ENCODE data around the gene LRIT2. TPM values are rescaled to one million over a fixed set of nuclear protein-coding genes. Genes with fewer than 3 reads are reported as not detected.

Gene LRIT2
- polyA plus RNA-seq (2013) = not detected

GRCh38 chr10:84225427-84226173 lies at the start of gene LRIT2:
Gene LRIT2 (minus strand): TSS chr10:84225544. CDS start chr10:84225520, 24 bp downstream.
- ChIA-PET CTCF (interaction anchor here (1.3 kb wide), 1 partner anchor 11 kb away, joined by 5 read pairs; no protein-coding TSS in a partner anchor), POLR2A (no interaction called here)
- Histone ChIP-seq H3K36me3 (ENCODE audit: control insufficient read depth in 4 of 4, insufficient read depth in 4 of 4, low read length in 3 of 4) (no peaks in the 10 kb centered on the region), H3K9me3 (ENCODE audit: control extremely low read depth in 1 of 5, control insufficient read depth in 4 of 5, insufficient read depth in 2 of 5, low read depth in 1 of 5, low read length in 4 of 5) (no peaks in the 10 kb centered on the region), H3K4me3 (ENCODE audit: control insufficient read depth in 1 of 7, extremely low read depth in 1 of 7, insufficient read depth in 4 of 7, low read depth in 2 of 7, low read length in 6 of 7) (no peak within 1 kb of the TSS), H3K27me3 (replicated peaks in 2 of 5; ENCODE audit: control insufficient read depth in 4 of 5, insufficient read depth in 5 of 5, low read length in 4 of 5) (peaks cover 0 to 17% (median 4%) of the 10 kb centered on the region in 5 experiments), H3K27ac (ENCODE audit: insufficient read depth in 1 of 2, low read depth in 1 of 2, low read length in 2 of 2, poor library complexity in 1 of 2, severe bottlenecking in 2 of 2) (no peak within 1 kb of the TSS), H3K4me1 (ENCODE audit: control extremely low read depth in 1 of 4, control insufficient read depth in 4 of 4, insufficient read depth in 4 of 4, low read length in 3 of 4) (no peaks in the 10 kb centered on the region)
- no peak for DNase-seq
- 92% methylated on average over 4 of the region's 6 CpGs for WGBS (ENCODE audit: insufficient coverage)

GRCh38 chr10:84270708-84271107 lies 45.4 kb upstream of the LRIT2 start:
- Histone ChIP-seq H3K4me1 (ENCODE audit: control extremely low read depth in 1 of 4, control insufficient read depth in 4 of 4, insufficient read depth in 4 of 4, low read length in 3 of 4) (peaks cover 0 to 8% (median 2%) of the 10 kb centered on the region in 4 experiments), H3K27ac (ENCODE audit: insufficient read depth in 1 of 2, low read depth in 1 of 2, low read length in 2 of 2, poor library complexity in 1 of 2, severe bottlenecking in 2 of 2) (no peak overlapping the region), H3K4me3 (ENCODE audit: control insufficient read depth in 1 of 7, extremely low read depth in 1 of 7, insufficient read depth in 4 of 7, low read depth in 2 of 7, low read length in 6 of 7) (no peak overlapping the region), H3K27me3 (replicated peaks in 2 of 5; ENCODE audit: control insufficient read depth in 4 of 5, insufficient read depth in 5 of 5, low read length in 4 of 5) (no peaks in the 10 kb centered on the region), H3K9me3 (ENCODE audit: control extremely low read depth in 1 of 5, control insufficient read depth in 4 of 5, insufficient read depth in 2 of 5, low read depth in 1 of 5, low read length in 4 of 5) (peaks cover 0 to 1% (median 0%) of the 10 kb centered on the region in 5 experiments), H3K36me3 (ENCODE audit: control insufficient read depth in 4 of 4, insufficient read depth in 4 of 4, low read length in 3 of 4) (no peaks in the 10 kb centered on the region)
- no CpG with 5 or more reads among the region's 1 CpG for WGBS (ENCODE audit: insufficient coverage)
- no peak for DNase-seq
- ChIA-PET CTCF (interaction anchor here (11.7 kb wide), 1 partner anchor 268 kb away, joined by 139 read pairs; no protein-coding TSS in a partner anchor), POLR2A (no interaction called here)

GRCh38 chr10:84269773-84270172 lies 44.4 kb upstream of the LRIT2 start:
- WGBS (ENCODE audit: insufficient coverage) = 50% methylated on average over 1 of the region's 2 CpGs
- Histone ChIP-seq H3K36me3 (ENCODE audit: control insufficient read depth in 4 of 4, insufficient read depth in 4 of 4, low read length in 3 of 4) (no peaks in the 10 kb centered on the region), H3K4me1 (ENCODE audit: control extremely low read depth in 1 of 4, control insufficient read depth in 4 of 4, insufficient read depth in 4 of 4, low read length in 3 of 4) (peaks cover 0 to 10% (median 2%) of the 10 kb centered on the region in 4 experiments), H3K27ac (ENCODE audit: insufficient read depth in 1 of 2, low read depth in 1 of 2, low read length in 2 of 2, poor library complexity in 1 of 2, severe bottlenecking in 2 of 2) (no peak overlapping the region), H3K4me3 (ENCODE audit: control insufficient read depth in 1 of 7, extremely low read depth in 1 of 7, insufficient read depth in 4 of 7, low read depth in 2 of 7, low read length in 6 of 7) (no peak overlapping the region), H3K9me3 (ENCODE audit: control extremely low read depth in 1 of 5, control insufficient read depth in 4 of 5, insufficient read depth in 2 of 5, low read depth in 1 of 5, low read length in 4 of 5) (peaks cover 0 to 1% (median 0%) of the 10 kb centered on the region in 5 experiments), H3K27me3 (replicated peaks in 2 of 5; ENCODE audit: control insufficient read depth in 4 of 5, insufficient read depth in 5 of 5, low read length in 4 of 5) (no peaks in the 10 kb centered on the region)
- CTCF ChIA-PET = interaction anchor here (1.2 to 11.7 kb wide), 3 partner anchors 106 to 282 kb away, joined by 3 to 139 read pairs (median 3); no protein-coding TSS in a partner anchor
- no peak for DNase-seq
- POLR2A ChIA-PET = no interaction called here

- no peak overlapping the region for H3K4me3 ChIP-seq (ENCODE audit: control insufficient read depth in 1 of 7, extremely low read depth in 1 of 7, insufficient read depth in 4 of 7, low read depth in 2 of 7, low read length in 6 of 7)
- no peak overlapping the region for H3K27ac ChIP-seq (ENCODE audit: insufficient read depth in 1 of 2, low read depth in 1 of 2, low read length in 2 of 2, poor library complexity in 1 of 2, severe bottlenecking in 2 of 2)
- no peaks in the 10 kb centered on the region for H3K36me3 ChIP-seq (ENCODE audit: control insufficient read depth in 4 of 4, insufficient read depth in 4 of 4, low read length in 3 of 4)
- DNase-seq = no peak
- peaks cover 0 to 9% (median 2%) of the 10 kb centered on the region in 4 experiments for H3K4me1 ChIP-seq (ENCODE audit: control extremely low read depth in 1 of 4, control insufficient read depth in 4 of 4, insufficient read depth in 4 of 4, low read length in 3 of 4)
- H3K27me3 ChIP-seq (replicated peaks in 2 of 5; ENCODE audit: control insufficient read depth in 4 of 5, insufficient read depth in 5 of 5, low read length in 4 of 5) = no peaks in the 10 kb centered on the region
- POLR2A ChIA-PET = no interaction called here
- CTCF ChIA-PET = interaction anchor here (1.2 to 11.7 kb wide), 4 partner anchors 83 to 282 kb away, joined by 3 to 139 read pairs (median 18); no protein-coding TSS in a partner anchor
- peaks cover 0 to 1% (median 0%) of the 10 kb centered on the region in 5 experiments for H3K9me3 ChIP-seq (ENCODE audit: control extremely low read depth in 1 of 5, control insufficient read depth in 4 of 5, insufficient read depth in 2 of 5, low read depth in 1 of 5, low read length in 4 of 5)
- no CpG with 5 or more reads among the region's 1 CpG for WGBS (ENCODE audit: insufficient coverage)
These were observed 43.8 kb upstream of the LRIT2 start for GRCh38 chr10:84269162-84269561.

- no peak overlapping the region for H3K4me3 ChIP-seq (ENCODE audit: control insufficient read depth in 1 of 7, extremely low read depth in 1 of 7, insufficient read depth in 4 of 7, low read depth in 2 of 7, low read length in 6 of 7)
- 37% methylated on average over 6 of the region's 7 CpGs for WGBS (ENCODE audit: insufficient coverage)
- peaks cover 0 to 8% (median 0%) of the 10 kb centered on the region in 5 experiments for H3K27me3 ChIP-seq (replicated peaks in 2 of 5; ENCODE audit: control insufficient read depth in 4 of 5, insufficient read depth in 5 of 5, low read length in 4 of 5)
- DNase-seq = peak; percentile 42 to 72 (median 71)
- ChIA-PET CTCF (interaction anchor here (0.9 to 11.7 kb wide), 17 partner anchors 9 to 271 kb away, joined by 3 to 139 read pairs (median 4); no protein-coding TSS in a partner anchor), POLR2A (no interaction called here)
- no peak overlapping the region for H3K27ac ChIP-seq (ENCODE audit: insufficient read depth in 1 of 2, low read depth in 1 of 2, low read length in 2 of 2, poor library complexity in 1 of 2, severe bottlenecking in 2 of 2)
- H3K9me3 ChIP-seq (ENCODE audit: control extremely low read depth in 1 of 5, control insufficient read depth in 4 of 5, insufficient read depth in 2 of 5, low read depth in 1 of 5, low read length in 4 of 5) = peaks cover 0 to 1% (median 0%) of the 10 kb centered on the region in 5 experiments
- H3K4me1 ChIP-seq (ENCODE audit: control extremely low read depth in 1 of 4, control insufficient read depth in 4 of 4, insufficient read depth in 4 of 4, low read length in 3 of 4) = peaks cover 0 to 9% (median 2%) of the 10 kb centered on the region in 4 experiments
- no peaks in the 10 kb centered on the region for H3K36me3 ChIP-seq (ENCODE audit: control insufficient read depth in 4 of 4, insufficient read depth in 4 of 4, low read length in 3 of 4)
These were observed 42.3 kb upstream of the LRIT2 start for GRCh38 chr10:84267503-84268126.

GRCh38 chr10:84265418-84265817 lies 40.1 kb upstream of the LRIT2 start:
- H3K27me3 ChIP-seq (replicated peaks in 2 of 5; ENCODE audit: control insufficient read depth in 4 of 5, insufficient read depth in 5 of 5, low read length in 4 of 5) = peaks cover 0 to 8% (median 0%) of the 10 kb centered on the region in 5 experiments
- no peaks in the 10 kb centered on the region for H3K36me3 ChIP-seq (ENCODE audit: control insufficient read depth in 4 of 4, insufficient read depth in 4 of 4, low read length in 3 of 4)
- no peak for DNase-seq
- CTCF ChIA-PET = interaction anchor here (1.0 to 11.7 kb wide), 11 partner anchors 29 to 273 kb away, joined by 3 to 139 read pairs (median 3); no protein-coding TSS in a partner anchor
- peaks cover 0 to 9% (median 2%) of the 10 kb centered on the region in 4 experiments for H3K4me1 ChIP-seq (ENCODE audit: control extremely low read depth in 1 of 4, control insufficient read depth in 4 of 4, insufficient read depth in 4 of 4, low read length in 3 of 4)
- no peaks in the 10 kb centered on the region for H3K9me3 ChIP-seq (ENCODE audit: control extremely low read depth in 1 of 5, control insufficient read depth in 4 of 5, insufficient read depth in 2 of 5, low read depth in 1 of 5, low read length in 4 of 5)
- H3K27ac ChIP-seq (ENCODE audit: insufficient read depth in 1 of 2, low read depth in 1 of 2, low read length in 2 of 2, poor library complexity in 1 of 2, severe bottlenecking in 2 of 2) = no peak overlapping the region
- POLR2A ChIA-PET = no interaction called here
- WGBS (ENCODE audit: insufficient coverage) = 95% methylated on average over 4 of the region's 4 CpGs
- no peak overlapping the region for H3K4me3 ChIP-seq (ENCODE audit: control insufficient read depth in 1 of 7, extremely low read depth in 1 of 7, insufficient read depth in 4 of 7, low read depth in 2 of 7, low read length in 6 of 7)

Measured in common myeloid progenitor, CD34-positive (primary cell).